B cell (primary cell): Measurements from ENCODE around the gene HYDIN. TPM values are rescaled to one million over a fixed set of nuclear protein-coding genes. Genes with fewer than 3 reads are reported as not detected.
"Not testable (repeated sequence)": the region's sequence is repeated elsewhere in the genome, so short reads cannot be mapped to it uniquely, and the experiment has no call there.

Experiments used
- ATAC-seq: fragments of 200-7000 bp; cut with Tn5 transposase; one replicate; pipeline ENCODE4 v1.10.0; 2021; ENCODE audit warnings: low read depth, mild to moderate bottlenecking, moderate number of reproducible peaks, moderate library complexity
- CTCF ChIA-PET: fragments of 350-600 bp; sonication (Branson Sonifier 250); formaldehyde crosslinking; loops from one replicate; lab custom pipeline; 2021; ENCODE audit warnings: antibody characterized with exemption, inconsistent platforms; lab: Charles Lee
- POLR2A ChIA-PET: fragments of 350-600 bp; sonication (Branson Sonifier 250); formaldehyde crosslinking; loops from one replicate; lab custom pipeline; 2021; ENCODE audit warnings: antibody characterized with exemption; lab: Charles Lee
- DNase-seq: peaks from one replicate; pipeline ENCODE4 v3.0.0; 2013
- H2AFZ ChIP-seq: 2 replicates; pipeline ENCODE4 v1.6.1; 2012; ENCODE audit warnings: mild to moderate bottlenecking, low read depth, low read length; ENCODE audit not compliant: insufficient read depth, poor library complexity, severe bottlenecking
- H3K27ac ChIP-seq, 2 donors: 1 replicate in 1 of 2; 2 replicates in 1 of 2; pipeline ENCODE4 v1.5.1; 2012 to 2013; ENCODE audit warnings: low read length in 2 of 2, mild to moderate bottlenecking in 2 of 2, moderate library complexity in 1 of 2
- H3K27me3 ChIP-seq, 4 experiments: fragments of 200-600 bp in 1 of 4; sonication (generic) in 1 of 4; replicated peaks in 1 of 4; 1 replicate in 2 of 4; 2 replicates in 2 of 4; pipeline versions ENCODE4 v1.6.1 to v1.7.0; 2013 to 2016; ENCODE audit warnings: low read length in 3 of 4, mild to moderate bottlenecking in 2 of 4, mixed read lengths in 1 of 4, moderate library complexity in 1 of 4; ENCODE audit not compliant: insufficient read depth in 4 of 4, control insufficient read depth in 3 of 4; ENCODE audit errors: control extremely low read depth in 1 of 4
- H3K36me3 ChIP-seq, 2 experiments: replicated peaks in 1 of 2; 1 replicate in 1 of 2; 2 replicates in 1 of 2; pipeline versions ENCODE4 v1.6.1 to v1.7.1; 2013; ENCODE audit warnings: low read length in 1 of 2; ENCODE audit not compliant: insufficient read depth in 2 of 2, control insufficient read depth in 1 of 2; ENCODE audit errors: control extremely low read depth in 1 of 2, extremely low read depth in 1 of 2
- H3K4me1 ChIP-seq, 2 donors: fragments of 200-600 bp in 1 of 2; sonication (generic) in 1 of 2; 1 replicate in 1 of 2; 2 replicates in 1 of 2; pipeline versions ENCODE4 v1.5.1 to v1.6.1; 2013 to 2017; ENCODE audit warnings: low read length in 2 of 2; ENCODE audit not compliant: control insufficient read depth in 2 of 2, insufficient read depth in 2 of 2
- H3K4me2 ChIP-seq: replicated peaks from 2 replicates; pipeline ENCODE3; 2012; ENCODE audit warnings: mild to moderate bottlenecking, low read depth, low read length; ENCODE audit not compliant: poor library complexity, severe bottlenecking
- H3K4me3 ChIP-seq, 5 experiments: fragments of 200-600 bp in 1 of 5; sonication (generic) in 1 of 5; 1 replicate in 3 of 5; 2 replicates in 2 of 5; pipeline versions ENCODE4 v1.5.1 to v1.7.0; 2011 to 2016; ENCODE audit warnings: low read length in 4 of 5, mild to moderate bottlenecking in 4 of 5, low read depth in 2 of 5, control low read depth in 1 of 5, moderate library complexity in 1 of 5; ENCODE audit not compliant: insufficient read depth in 1 of 5; ENCODE audit errors: control extremely low read depth in 1 of 5, extremely low read depth in 1 of 5
- H3K79me2 ChIP-seq: fragments of 200-600 bp; sonication (generic); one replicate; pipeline ENCODE4 v1.6.0; 2016; ENCODE audit warnings: low read length; ENCODE audit not compliant: control insufficient read depth, insufficient read depth
- H3K9ac ChIP-seq: fragments of 200-600 bp; sonication (generic); 2 replicates; pipeline ENCODE4 v1.6.1; 2017; ENCODE audit warnings: mild to moderate bottlenecking, low read length, moderate library complexity
- H3K9me3 ChIP-seq, 3 donors: one replicate each; pipeline versions ENCODE4 v1.6.1 to v1.7.1; 2013; ENCODE audit warnings: low read length in 2 of 3; ENCODE audit not compliant: control insufficient read depth in 2 of 3, insufficient read depth in 1 of 3; ENCODE audit errors: control extremely low read depth in 1 of 3
- H4K20me1 ChIP-seq: 2 replicates; pipeline ENCODE4 v1.6.0; 2012; ENCODE audit warnings: mild to moderate bottlenecking, low read length; ENCODE audit not compliant: insufficient read depth, control insufficient read depth, poor library complexity, severe bottlenecking
- H3K27ac Mint-ChIP-seq: one replicate; pipeline ENCODE4 v1.8.0; 2021; ENCODE audit warnings: mixed read lengths
- H3K27me3 Mint-ChIP-seq: one replicate; pipeline ENCODE4 v1.8.0; 2021; ENCODE audit warnings: mixed read lengths
- H3K4me1 Mint-ChIP-seq: one replicate; pipeline ENCODE4 v1.8.0; 2021; ENCODE audit warnings: mixed read lengths
- H3K4me3 Mint-ChIP-seq: one replicate; pipeline ENCODE4 v1.8.0; 2021; ENCODE audit warnings: mixed read lengths
- H3K9me3 Mint-ChIP-seq: one replicate; pipeline ENCODE4 v1.8.0; 2022; ENCODE audit warnings: mixed read lengths; ENCODE audit not compliant: insufficient read depth
- WGBS: methylation state at CpG from one replicate; pipeline ENCODE4 v1.1.5; 2013; ENCODE audit warnings: missing lambda C conversion rate; ENCODE audit not compliant: insufficient coverage; 5-methylcytosine and 5-hydroxymethylcytosine counted together
- intact Hi-C: fragments of 100-400 bp; cut with micrococcal nuclease; formaldehyde crosslinking; loops from one replicate; pipeline ENCODE4 v1.10.0; 2022
- polyA plus RNA-seq: library from polyadenylated mRNA; depleted of rRNA; stranded (reverse); fragments of >200 nt; gene quantifications from 2 replicates; pipeline ENCODE4 v1.2.3, GENCODE V29; 2012
- total RNA-seq, 2 donors: library from RNA; stranded (reverse); fragments of 120-200 nt in 1 of 2; gene quantifications; 1 replicate in 1 of 2; 2 replicates in 1 of 2; pipeline versions ENCODE4 v1.2.3 to v1.2.4, GENCODE V29; 2013 to 2022

Gene HYDIN
- total and polyA plus RNA-seq, 2 donors (not counting 1 experiment from before 2014, with no cell fraction given), result 0.10 TPM; not detected in 1

- H2AFZ ChIP-seq, H3K4me3 Mint-ChIP-seq, H3K4me1 Mint-ChIP-seq, H3K27me3 ChIP-seq, H3K9ac ChIP-seq, H3K27ac ChIP-seq, ATAC-seq, H3K27ac Mint-ChIP-seq, H3K9me3 ChIP-seq, H3K79me2 ChIP-seq, H3K4me3 ChIP-seq, H3K36me3 ChIP-seq, H3K27me3 Mint-ChIP-seq, intact Hi-C loops, H4K20me1 ChIP-seq, CTCF ChIA-PET, DNase-seq, H3K9me3 Mint-ChIP-seq, POLR2A ChIA-PET, H3K4me2 ChIP-seq, H3K4me1 ChIP-seq: not testable (repeated sequence)
- WGBS, result no CpG with 5 or more reads among the region's 12 CpGs
These were observed 293.6 kb downstream of the HYDIN start for GRCh38 chr16:70936781-70937525.

GRCh38 chr16:70935325-70935724 lies 295.2 kb downstream of the HYDIN start:
- no CpG with 5 or more reads among the region's 4 CpGs for WGBS
- H3K36me3 ChIP-seq, H3K4me3 Mint-ChIP-seq, H3K27ac ChIP-seq, H3K4me2 ChIP-seq, intact Hi-C loops, H3K27ac Mint-ChIP-seq, CTCF ChIA-PET, H3K27me3 ChIP-seq, H3K4me1 ChIP-seq, H4K20me1 ChIP-seq, H2AFZ ChIP-seq, H3K9me3 ChIP-seq, H3K79me2 ChIP-seq, POLR2A ChIA-PET, H3K4me1 Mint-ChIP-seq, H3K27me3 Mint-ChIP-seq, H3K4me3 ChIP-seq, H3K9ac ChIP-seq, DNase-seq, ATAC-seq, H3K9me3 Mint-ChIP-seq: not testable (repeated sequence)

DNA sequence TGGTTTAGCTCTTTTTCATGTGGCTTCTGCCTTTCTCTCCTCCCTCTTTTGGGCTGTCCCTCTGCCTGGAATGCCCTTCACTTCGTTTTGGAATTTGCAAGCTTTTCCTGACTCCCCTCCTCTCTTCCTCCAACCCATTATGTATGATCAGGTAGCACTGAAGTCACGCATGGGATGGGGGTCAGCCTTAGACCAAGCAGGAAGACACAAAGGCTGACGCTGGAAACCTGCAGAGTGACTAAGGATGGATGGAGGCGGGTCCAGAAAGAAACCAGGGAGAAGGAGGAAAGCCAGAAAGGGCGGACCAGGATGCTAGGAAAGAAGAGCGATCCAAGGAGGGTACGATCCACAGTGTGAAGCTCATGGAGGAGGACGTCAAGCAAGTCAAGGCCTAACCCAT lies 296.8 kb downstream of the HYDIN start:
- H3K27me3 Mint-ChIP-seq, H3K27ac ChIP-seq, H3K27me3 ChIP-seq, H3K9me3 ChIP-seq, H3K9me3 Mint-ChIP-seq, H2AFZ ChIP-seq, CTCF ChIA-PET, DNase-seq, H3K9ac ChIP-seq, H3K27ac Mint-ChIP-seq, H3K4me3 Mint-ChIP-seq, intact Hi-C loops, H3K79me2 ChIP-seq, H3K4me2 ChIP-seq, H3K4me3 ChIP-seq, H4K20me1 ChIP-seq, POLR2A ChIA-PET, H3K4me1 ChIP-seq, H3K36me3 ChIP-seq, ATAC-seq, H3K4me1 Mint-ChIP-seq: not testable (repeated sequence)
- 80% methylated on average over 2 of the region's 8 CpGs for WGBS

DNA sequence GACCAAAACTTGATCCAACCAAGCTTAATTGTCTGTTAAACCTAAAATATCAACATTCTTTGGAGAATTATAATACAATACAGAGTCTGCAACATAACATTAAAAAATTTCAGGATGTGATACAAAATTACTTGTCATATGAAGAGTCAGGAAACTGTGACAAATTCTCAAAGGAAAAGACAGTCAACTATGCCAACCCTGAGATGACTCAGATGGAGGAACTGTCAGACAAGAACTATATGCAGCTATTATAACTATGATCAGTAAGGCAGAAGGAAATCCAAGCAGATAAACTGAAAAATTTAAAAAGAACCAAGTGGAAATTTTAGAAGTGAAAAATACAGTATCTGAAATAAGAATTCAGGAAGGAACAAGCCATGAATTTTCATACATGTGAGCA lies 299.8 kb downstream of the HYDIN start:
- H3K4me1 ChIP-seq, ATAC-seq, DNase-seq, H3K9me3 ChIP-seq, H3K27ac Mint-ChIP-seq, H3K27me3 Mint-ChIP-seq, H3K27me3 ChIP-seq, H2AFZ ChIP-seq, CTCF ChIA-PET, POLR2A ChIA-PET, H3K9me3 Mint-ChIP-seq, H3K27ac ChIP-seq, H3K9ac ChIP-seq, H3K4me3 ChIP-seq, H3K4me3 Mint-ChIP-seq, H3K79me2 ChIP-seq, H3K4me1 Mint-ChIP-seq, H3K36me3 ChIP-seq, intact Hi-C loops, H4K20me1 ChIP-seq, H3K4me2 ChIP-seq: not testable (repeated sequence)
